NCI-H1105 treated with DMSO at 0.1 percent for 48 hours (cell line): ENCODE measurements around the gene POLR3C.

ENCODE experiments used
- DNase-seq: peaks from one replicate; lab custom pipeline; 2025; lab: John Stamatoyannopoulos, UW

POLR3C gene

DNA sequence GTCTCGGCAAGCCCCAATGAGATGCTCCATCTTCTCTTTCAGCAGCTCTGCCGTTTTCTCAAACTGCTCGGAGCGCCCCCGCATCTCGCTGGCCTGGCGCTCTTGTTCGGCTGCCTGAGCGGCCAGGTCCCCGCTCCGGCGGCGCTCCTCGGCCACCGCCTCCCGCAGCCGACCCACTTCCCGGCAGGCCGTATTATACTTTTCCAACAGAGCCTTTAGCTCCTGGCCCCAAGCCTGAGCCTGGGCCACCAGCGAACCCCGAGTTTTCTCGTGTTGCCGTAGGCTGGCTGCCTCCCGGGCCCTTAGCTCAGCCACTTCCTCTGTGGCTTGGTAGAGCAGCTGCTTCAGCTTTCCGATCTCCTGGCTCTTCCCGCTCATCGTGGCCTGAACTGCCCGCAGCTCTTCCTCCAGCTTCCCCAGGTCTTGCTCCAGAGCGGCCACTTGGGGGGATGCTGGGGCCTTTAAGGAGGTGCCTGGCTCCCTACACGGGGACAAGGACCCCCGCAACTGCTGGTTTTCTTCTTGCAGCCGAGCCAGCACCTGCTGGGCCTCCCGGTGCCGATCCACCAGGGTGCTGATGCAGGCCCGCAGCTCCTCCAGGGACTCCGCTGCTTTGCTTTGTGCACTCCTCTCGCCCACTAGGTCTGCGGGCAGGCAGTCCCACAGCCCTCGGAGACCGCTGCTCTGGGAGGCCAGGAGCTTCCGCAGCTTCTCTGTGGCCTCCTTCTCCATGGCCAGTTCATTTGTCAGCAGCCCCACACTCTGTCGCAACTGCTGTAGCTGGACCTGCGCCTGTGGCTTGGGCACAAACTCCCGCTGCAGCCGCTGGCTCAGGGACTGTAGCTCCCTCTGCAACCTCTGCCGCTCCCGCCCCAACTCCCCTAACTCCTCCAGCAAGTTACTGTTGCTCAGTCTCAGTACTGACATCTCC, 48.3 kb downstream of the POLR3C start:
- no peak for DNase-seq

DNA sequence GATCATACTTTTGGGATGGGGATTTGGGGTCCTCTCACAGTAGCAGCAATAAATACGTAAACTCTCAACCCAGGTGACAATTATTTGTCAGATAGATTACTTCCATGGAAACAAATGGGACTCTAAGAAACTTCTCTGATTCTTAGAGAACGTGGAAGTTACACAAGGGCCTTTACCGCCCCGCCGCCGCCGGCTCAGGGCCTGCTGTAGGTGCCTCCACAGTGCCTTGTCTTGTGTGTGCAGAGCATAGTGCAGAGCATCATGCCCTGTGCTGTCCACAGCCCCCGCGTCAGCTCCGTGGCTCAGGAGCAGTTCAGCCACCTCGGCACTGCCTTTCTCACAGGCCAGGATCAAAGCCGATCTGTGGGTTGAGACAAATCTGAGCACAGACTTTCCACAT, 50.6 kb downstream of the POLR3C start:
- DNase-seq = no peak

DNA sequence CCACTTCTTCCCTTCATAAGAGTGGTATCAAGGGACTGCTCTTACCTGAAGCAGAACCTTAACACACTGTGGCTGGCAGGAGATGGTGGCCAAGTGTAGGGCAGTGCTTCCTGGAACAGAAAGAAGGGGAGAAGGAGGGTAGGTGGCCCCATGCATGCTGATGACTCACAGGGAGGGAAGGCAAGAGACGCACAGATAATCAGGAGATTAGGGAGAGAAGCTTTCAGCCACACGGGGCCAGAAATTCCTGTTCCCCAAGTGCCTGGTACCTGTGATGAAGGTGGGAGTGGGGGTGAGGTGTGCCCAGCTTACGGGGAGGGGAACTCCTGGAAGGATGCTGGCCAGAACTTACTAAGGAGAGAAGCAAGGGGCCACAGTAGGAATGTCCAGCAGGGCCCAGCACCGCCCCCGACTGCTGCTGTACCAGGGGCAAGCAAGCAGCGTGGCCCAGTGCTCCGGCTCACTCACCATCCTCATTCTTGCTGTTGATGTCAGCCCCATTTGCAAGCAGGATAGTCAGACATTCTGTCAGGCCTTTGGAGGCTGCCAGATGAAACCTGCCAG, 54.0 kb downstream of the POLR3C start:
- DNase-seq = no peak

DNA sequence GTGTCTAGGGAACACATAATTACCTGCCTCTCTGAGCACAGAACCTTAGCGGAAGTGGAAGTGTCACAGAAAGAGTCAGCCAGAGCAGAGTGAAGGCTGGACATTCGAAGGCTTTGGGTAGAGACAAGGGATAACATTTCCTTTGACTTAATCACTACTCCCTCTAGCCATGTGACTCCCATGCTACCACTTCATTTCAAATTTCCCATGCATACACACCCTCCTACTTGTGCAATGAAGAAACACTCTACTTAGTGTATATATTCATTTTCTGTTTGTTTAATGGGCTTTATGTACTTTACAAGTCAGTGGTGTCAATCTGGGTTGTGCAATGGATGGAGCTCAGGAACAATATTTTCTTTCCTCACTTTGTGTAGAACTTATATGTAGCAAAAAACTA, 54.7 kb downstream of the POLR3C start:
- no peak for DNase-seq

DNA sequence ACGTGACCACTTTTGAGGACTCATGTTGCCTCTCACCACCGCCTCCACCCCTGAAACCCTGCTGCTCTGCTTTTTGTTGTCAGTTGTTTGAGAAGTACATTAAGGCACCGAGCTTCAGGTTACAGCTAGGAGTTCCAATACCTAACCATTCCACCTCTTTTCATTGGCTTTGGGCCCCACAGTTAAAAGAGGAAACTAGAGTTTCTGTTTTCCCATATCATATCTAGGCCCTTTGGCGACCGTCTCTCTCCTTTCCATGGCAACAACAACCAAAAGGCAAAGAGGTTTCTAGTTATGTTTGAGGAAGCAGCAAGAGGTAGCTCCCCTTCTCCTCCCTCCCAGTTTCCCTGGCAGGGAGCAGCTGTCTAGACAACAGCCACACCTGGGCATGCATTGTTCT, 55.8 kb downstream of the POLR3C start:
- peak; percentile 93 for DNase-seq

DNA sequence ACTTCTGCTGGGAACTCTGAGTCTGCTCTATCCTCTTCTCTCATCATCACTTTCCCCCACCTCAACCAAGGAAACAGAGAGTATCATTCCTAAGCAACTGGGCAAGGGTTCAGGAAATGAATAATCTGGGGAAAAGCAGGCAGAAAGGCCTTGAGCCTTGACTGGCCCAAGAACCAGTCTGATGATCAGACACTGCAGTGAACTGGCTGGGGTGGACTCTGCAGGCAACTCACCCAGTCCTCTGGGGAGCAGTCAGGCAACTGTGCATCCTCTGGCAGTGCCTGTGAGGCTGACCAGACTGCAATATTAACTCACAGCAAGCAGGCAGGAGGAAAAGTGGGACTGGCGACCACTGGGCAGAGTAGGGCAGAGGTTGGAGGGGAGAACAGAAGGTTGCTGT, 60.7 kb downstream of the POLR3C start:
- DNase-seq = no peak

DNA sequence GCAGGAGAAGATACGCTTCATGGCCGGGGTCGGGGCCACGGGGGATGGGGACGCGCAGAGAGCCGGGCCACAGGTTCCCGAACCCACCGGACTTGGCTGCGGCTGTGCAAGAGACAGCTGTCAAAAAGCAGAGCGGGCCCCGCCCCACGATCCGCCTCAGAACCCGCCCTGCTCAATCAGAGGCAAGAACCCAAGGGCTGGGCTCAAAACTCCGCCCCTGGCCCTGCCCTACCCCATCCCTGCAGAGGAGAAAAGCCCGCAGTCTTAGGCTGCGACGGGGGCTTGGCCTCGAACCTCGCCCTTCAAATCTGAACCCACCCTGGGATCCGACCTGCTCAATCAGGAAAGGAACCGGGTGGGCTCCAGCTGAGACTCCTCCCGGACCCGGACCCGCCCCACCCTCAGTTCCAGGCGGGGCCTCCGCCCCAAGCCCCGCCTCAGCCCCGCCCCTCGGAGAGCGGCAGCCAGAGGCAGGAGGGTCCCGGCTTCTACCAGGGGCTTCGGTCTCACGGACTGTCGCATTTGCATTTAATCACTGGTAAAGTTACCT, 61.8 kb downstream of the POLR3C start, which contains the start of gene ANKRD35:
TSS of gene ANKRD35 (minus strand) at position 129 of the 550 bp plus-strand sequence. CDS start at position 21, 108 bp downstream.
- DNase-seq = peak; percentile 52

DNA sequence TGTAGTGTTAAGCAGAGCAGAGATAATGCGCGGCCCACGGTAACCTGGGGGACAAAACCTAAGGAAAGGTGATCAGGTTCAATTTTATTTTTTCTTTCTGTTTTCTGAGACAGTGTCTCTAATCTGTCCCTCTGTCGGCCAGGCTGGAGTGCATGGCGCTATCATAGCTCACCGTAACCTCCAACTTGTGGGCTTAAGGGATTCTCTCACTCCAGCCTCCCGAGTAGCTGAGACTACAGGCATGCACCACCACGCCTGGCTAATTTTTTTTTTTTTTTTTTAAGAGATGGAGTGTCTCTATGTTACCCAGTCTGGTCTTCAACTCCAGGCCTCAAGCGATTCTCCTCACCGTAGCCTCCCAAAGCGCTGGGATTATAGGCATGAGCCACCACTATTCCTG, 62.4 kb downstream of the POLR3C start:
- no peak for DNase-seq

DNA sequence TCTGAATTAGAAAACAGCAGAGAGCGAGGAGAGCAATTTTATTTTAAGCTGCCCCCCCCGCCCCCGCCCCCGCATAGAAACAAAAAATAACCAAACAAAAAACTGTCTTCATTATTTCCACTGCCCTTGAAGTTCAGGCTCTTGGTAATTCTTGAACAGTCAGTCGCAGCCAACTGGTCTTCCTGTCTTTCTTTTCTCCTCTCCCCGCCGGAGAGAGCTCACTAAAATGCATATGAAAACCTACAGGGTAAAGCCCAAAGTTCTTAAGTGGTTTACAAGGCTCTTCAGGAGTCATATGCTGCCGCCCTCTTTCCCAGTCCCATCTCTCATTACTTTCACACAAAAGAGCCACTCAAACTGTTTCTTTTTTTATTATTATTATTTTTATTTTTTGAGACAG, 62.8 kb downstream of the POLR3C start:
- no peak for DNase-seq

DNA sequence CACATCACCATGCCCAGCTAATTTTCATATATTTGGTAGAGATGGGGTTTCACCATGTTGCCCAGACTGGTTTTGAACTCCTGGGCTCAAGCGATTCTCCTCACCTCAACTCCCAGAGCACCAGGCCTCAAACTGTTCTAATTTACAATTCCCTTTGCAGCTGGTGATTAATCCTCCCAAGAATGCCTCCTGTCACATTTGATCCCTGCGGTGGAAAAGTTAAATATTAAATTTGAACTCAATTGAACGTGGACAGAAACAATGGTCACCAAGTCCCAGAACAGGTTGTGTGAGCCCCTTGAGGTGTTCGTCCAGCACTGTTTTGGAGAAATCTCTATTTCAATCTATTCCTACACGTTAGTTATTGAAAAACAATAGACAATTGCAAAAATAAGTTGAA, 63.6 kb downstream of the POLR3C start:
- DNase-seq = no peak

DNA sequence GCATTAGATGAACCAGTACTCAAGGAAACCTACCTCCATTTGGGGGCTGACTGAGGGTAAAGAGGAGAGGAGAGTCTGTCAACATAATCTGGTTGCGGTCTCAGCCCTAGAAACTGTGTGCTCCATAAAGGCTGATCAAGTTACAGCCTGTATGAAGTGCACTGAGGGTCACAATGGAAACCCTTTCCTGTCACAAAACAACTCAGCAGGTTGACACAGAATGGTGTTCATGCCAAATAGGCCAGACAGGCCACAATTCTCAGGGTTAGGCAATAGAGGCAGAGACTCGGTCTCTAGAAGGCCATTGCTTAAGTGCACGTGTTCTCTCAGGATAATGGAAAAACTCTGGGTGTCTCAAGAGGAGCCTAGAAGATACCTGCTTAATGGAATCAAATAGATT, 65.7 kb downstream of the POLR3C start:
- no peak for DNase-seq

DNA sequence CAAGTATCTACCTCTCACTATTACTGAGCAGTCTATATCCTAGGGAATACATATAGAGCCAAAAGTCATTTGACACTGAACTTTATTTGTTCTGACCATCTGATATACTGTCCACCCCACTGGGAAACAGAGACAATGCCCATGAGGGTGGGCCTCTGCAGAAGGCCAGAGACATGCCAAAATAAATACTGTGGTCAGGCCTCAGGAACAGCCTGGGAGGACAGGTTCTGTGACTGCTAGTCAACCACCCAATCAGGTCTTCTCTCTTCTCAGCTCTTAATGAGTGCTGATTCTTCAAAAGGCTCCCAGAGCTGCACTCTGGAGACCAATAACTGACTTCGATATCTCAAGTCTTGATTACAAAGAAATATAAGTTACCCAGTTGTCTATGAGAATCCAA, 67.1 kb downstream of the POLR3C start:
- no peak for DNase-seq

DNA sequence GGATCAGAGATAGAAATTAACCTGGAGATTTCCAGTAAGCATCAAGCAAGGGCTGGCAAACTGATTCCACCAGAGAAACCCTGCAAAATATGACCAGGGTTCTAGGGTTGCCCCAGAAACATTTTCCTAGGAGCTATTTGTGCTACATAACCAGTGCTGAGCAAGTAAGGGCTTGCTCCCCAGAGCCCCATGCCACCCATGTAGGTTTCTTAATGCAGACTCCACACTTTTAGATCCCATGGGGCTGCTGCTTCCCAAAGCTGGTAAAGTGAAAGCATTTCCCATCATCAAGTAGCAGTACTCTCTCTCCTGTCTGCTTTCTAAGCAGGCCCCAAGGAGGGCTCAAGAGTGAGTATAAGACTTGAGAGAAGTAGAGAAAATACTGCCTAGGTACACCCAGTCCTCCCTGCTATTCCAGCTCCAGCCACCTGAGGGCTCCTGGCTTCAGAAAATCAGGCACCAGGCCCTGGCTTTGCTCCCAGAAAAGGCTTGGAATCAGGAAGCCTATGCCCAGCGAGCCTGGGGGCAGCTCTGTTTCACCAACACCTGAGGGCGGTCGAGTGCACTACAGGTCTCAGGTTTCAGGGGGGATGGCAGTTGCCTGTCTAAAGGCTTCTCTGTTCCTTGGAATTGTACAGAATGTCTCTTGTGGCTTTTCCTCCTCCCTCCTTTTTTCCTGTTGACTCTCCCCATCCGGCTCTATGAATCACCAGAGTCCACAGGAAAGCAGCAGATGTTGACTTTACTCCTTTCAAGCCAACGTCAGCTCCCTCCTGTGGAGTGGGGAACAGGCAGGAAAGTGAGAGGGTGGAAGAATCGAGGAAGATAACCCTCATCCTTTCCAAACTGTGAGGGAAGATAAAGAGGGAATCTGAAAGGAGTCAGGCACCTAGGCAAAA, 67.8 kb downstream of the POLR3C start:
- DNase-seq = peak; percentile 97

DNA sequence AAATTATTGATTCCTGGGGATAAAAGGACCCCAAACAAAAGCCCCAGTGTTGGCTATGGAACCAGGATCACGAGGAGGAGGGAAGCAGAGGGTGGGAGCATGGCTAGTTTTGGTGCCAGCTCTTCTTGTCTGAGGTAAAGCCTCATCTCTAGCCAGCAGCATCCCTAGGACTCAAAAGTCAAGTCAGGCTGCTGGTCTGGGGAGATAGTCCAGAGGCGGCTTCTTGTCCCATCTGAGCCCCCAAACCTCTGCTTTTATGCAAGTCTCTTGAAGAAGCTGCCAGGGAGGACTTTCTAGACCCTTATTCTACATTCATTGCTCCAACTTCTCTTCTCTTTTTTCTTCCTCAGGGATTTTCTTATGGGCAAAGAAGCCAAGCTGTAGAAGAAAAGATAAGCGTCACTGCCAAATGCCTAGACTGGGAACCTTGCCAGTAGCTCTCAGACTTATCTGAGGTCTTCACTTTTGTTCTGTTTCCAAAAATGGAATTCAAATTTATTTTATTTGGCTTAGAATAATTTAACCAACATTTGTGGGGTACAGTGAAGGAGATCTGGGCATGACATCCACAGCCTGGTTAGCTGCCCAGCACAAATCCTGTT, 68.6 kb downstream of the POLR3C start:
- DNase-seq = no peak

DNA sequence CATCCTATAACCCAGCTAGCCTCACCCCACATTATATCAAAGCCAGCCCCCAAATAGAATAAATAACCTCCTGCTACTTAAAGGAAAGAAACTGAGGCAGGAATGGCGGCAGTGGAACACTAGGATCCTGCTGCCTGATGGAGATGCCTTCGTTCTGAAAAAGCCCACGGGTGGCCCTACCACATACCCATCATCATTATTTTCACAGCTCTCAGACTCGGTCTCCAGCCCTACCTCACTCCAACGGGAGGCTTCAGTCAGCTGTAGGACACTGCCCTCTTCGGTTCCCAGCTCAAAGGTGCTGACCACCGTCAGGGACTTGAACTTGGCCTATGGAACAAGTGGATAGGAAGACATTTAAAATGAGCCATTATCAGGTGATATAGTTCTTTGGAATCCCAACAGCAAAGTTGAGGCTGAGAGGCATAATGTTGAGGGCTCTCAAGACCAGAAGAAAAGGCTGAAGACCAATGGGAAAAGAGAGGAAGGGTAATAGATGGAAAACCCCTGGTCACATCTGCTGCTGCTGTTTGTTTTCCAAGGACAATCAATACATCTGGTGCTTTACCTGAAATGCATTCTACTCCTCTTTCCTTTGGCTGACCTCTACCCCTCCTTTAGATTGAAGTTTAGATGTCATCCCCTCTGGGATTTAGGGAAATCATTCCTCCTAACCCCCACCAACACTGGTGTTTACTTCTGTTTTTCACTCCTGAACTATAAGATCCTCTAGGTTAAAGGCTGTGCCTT, 69.5 kb downstream of the POLR3C start:
- DNase-seq = no peak
